HepG2 (cell line): ENCODE results near the gene NCOA4. TPM values are rescaled to one million over a fixed set of nuclear protein-coding genes. Genes with fewer than 3 reads are reported as not detected.

ENCODE experiments used
- ATAC-seq: fragments of 200-7000 bp; cut with Tn5 transposase; 3 replicates; pipeline ENCODE4 v1.9.1; 2020; ENCODE audit warnings: mild to moderate bottlenecking, moderate library complexity
- BruUV-seq: library from RNA; stranded (reverse); fragments of 400-500 nt; replicated peaks from 2 replicates; lab custom pipeline; 2021; lab: Mats Ljungman, UMichigan
- CTCF ChIA-PET: fragments of 300-600 bp; formaldehyde crosslinking; extraction: SDS; loops from one replicate; lab custom pipeline; 2021; ENCODE audit warnings: low total read pairs, inconsistent platforms, low intra/inter-chr PET ratio; lab: Yijun Ruan, JAX
- POLR2A ChIA-PET: fragments of 350-600 bp; sonication (Branson Sonifier 250); formaldehyde crosslinking; loops from one replicate; lab custom pipeline; 2020; ENCODE audit warnings: antibody characterized with exemption, inconsistent platforms; lab: Yijun Ruan, JAX
- DNase-seq: peaks from one replicate; pipeline ENCODE4 v3.0.0-alpha.2; 2015; ENCODE audit warnings: low spot score
- FAIRE-seq: peaks from 3 replicates; lab custom pipeline; 2011; peaks lifted over from hg19 to GRCh38; lab: Jason Lieb, UNC
- H2AFZ ChIP-seq: one replicate; pipeline ENCODE4 v1.6.1; 2011; ENCODE audit warnings: low read length, inconsistent platforms
- H3K27ac ChIP-seq: fragments of 300-600 bp; 3 replicates; pipeline ENCODE4 v1.8.0; 2011; ENCODE audit warnings: mixed run types, mild to moderate bottlenecking, mixed read lengths, low read length, inconsistent platforms; ENCODE audit not compliant: insufficient read depth; ENCODE audit errors: extremely low read length
- H3K27me3 ChIP-seq, 2 experiments: fragments of 200-600 bp in 1 of 2; 2 replicates in 1 of 2; 3 replicates in 1 of 2; pipeline versions ENCODE4 v1.6.0 to v1.8.0; 2011; ENCODE audit warnings: low read length in 2 of 2, mild to moderate bottlenecking in 2 of 2, moderate library complexity in 2 of 2, inconsistent platforms in 1 of 2; ENCODE audit not compliant: insufficient read depth in 2 of 2, control insufficient read depth in 1 of 2
- H3K36me3 ChIP-seq, 2 experiments: fragments of 200-600 bp in 1 of 2; replicated peaks in 1 of 2; 2 replicates in 1 of 2; 3 replicates in 1 of 2; pipeline versions ENCODE4 v1.5.1 to v1.8.0; 2011; ENCODE audit warnings: low read length in 2 of 2, inconsistent platforms in 1 of 2; ENCODE audit not compliant: insufficient read depth in 2 of 2, control insufficient read depth in 1 of 2
- H3K4me1 ChIP-seq: 2 replicates; pipeline ENCODE4 v1.5.1; 2012; ENCODE audit warnings: low read length, inconsistent platforms; ENCODE audit not compliant: insufficient read depth
- H3K4me2 ChIP-seq: 2 replicates; pipeline ENCODE4 v1.6.0; 2011; ENCODE audit warnings: low read depth, low read length, inconsistent platforms
- H3K4me3 ChIP-seq, 3 experiments: fragments of 200-600 bp in 1 of 3; sonication (generic), shearing (Covaris generic) in 1 of 3; replicated peaks in 1 of 3; 2 replicates each; pipeline ENCODE4 v1.5.1; 2011 to 2016; ENCODE audit warnings: low read length in 3 of 3, inconsistent platforms in 2 of 3, low read depth in 2 of 3, mild to moderate bottlenecking in 2 of 3, control low read depth in 1 of 3, mixed read lengths in 1 of 3; ENCODE audit not compliant: insufficient read depth in 1 of 3
- H3K79me2 ChIP-seq: one replicate; pipeline ENCODE4 v1.6.1; 2011; ENCODE audit warnings: low read length, inconsistent platforms; ENCODE audit not compliant: insufficient read depth
- H3K9ac ChIP-seq: 2 replicates; pipeline ENCODE4 v1.6.0; 2011; ENCODE audit warnings: mild to moderate bottlenecking, low read depth, low read length, inconsistent platforms; ENCODE audit not compliant: insufficient read depth
- H3K9me3 ChIP-seq: 2 replicates; pipeline ENCODE4 v1.5.1; 2012; ENCODE audit warnings: mild to moderate bottlenecking, low read length
- H4K20me1 ChIP-seq: 2 replicates; pipeline ENCODE4 v1.6.0; 2011; ENCODE audit warnings: inconsistent platforms, mild to moderate bottlenecking, low read length, moderate library complexity; ENCODE audit not compliant: insufficient read depth
- ARID4A ChIP-seq: sonication (generic); formaldehyde crosslinking; IDR thresholded peaks from 2 replicates; pipeline ENCODE4 v1.5.0; 2020; ENCODE audit warnings: mild to moderate bottlenecking, missing genetic modification reagents, borderline replicate concordance
- PAXIP1 ChIP-seq: sonication (generic); formaldehyde crosslinking; conservative IDR thresholded peaks from 2 replicates; pipeline ENCODE4 v1.4.0; 2020; ENCODE audit warnings: mild to moderate bottlenecking, missing genetic modification reagents, moderate library complexity
- RARA ChIP-seq: IDR thresholded peaks from 2 replicates; pipeline ENCODE4 v1.6.1; 2016; ENCODE audit warnings: missing genetic modification reagents, missing compliant biosample characterization
- SNAPC2 ChIP-seq: sonication (generic); formaldehyde crosslinking; IDR thresholded peaks from 2 replicates; pipeline ENCODE4 v1.8.1; 2022; ENCODE audit warnings: mild to moderate bottlenecking, missing genetic modification reagents
- TEF ChIP-seq: sonication (generic); formaldehyde crosslinking; IDR thresholded peaks from 2 replicates; pipeline ENCODE4 v1.5.0; 2020; ENCODE audit warnings: missing genetic modification reagents
- ZNF343 ChIP-seq: sonication (generic); formaldehyde crosslinking; IDR thresholded peaks from 2 replicates; pipeline ENCODE4 v1.4.0; 2020; ENCODE audit warnings: mild to moderate bottlenecking, missing genetic modification reagents
- ZNF546 ChIP-seq: sonication (generic); formaldehyde crosslinking; conservative IDR thresholded peaks from 2 replicates; pipeline ENCODE4 v1.8.1; 2023; ENCODE audit warnings: mild to moderate bottlenecking, missing genetic modification reagents
- ZNF652 ChIP-seq: IDR thresholded peaks from 2 replicates; pipeline ENCODE4 v1.6.1; 2016; ENCODE audit warnings: low read depth, borderline replicate concordance
- WGBS: methylation state at CpG from one replicate; pipeline ENCODE4 v1.1.6; 2017; ENCODE audit warnings: low lambda C conversion rate; 5-methylcytosine and 5-hydroxymethylcytosine counted together
- in situ Hi-C: cut with HindIII; loops from 2 replicates; pipeline ENCODE4 v1.10.0; 2017; ENCODE audit warnings: low pct_unique_long_range_greater_than_20kb; ENCODE audit not compliant: extremely low pct_ligation_motif_present
- intact Hi-C: fragments of 100-400 bp; cut with micrococcal nuclease; formaldehyde crosslinking; loops from one replicate; pipeline ENCODE4 v1.10.0; 2022; ENCODE audit not compliant: unreplicated experiment
- polyA plus RNA-seq, 8 experiments: library from polyadenylated mRNA; depleted of rRNA in 3 of 8; stranded (reverse) in 7 of 8; unstranded in 1 of 8; fragments of >200 nt; fragmentation: Illumina TruSeq in 4 of 8; extraction: Trizol in 4 of 8; gene quantifications; 2 replicates each; pipeline versions ENCODE4 v1.2.1 to v1.2.3, GENCODE V29; 2011 to 2016; ENCODE audit warnings: low read depth in 4 of 8, missing spikeins in 1 of 8, mixed read lengths in 1 of 8; ENCODE audit not compliant: insufficient read depth in 1 of 8
- total RNA-seq, 5 experiments: library from RNA; depleted of rRNA; stranded (reverse); fragments of >200 nt; fragmentation: Illumina TruSeq; extraction: Trizol; gene quantifications; 2 replicates each; pipeline ENCODE4 v1.2.3, GENCODE V29; 2016; ENCODE audit warnings: low read depth in 1 of 5

Gene NCOA4
- total and polyA plus RNA-seq, 2 of the 13 experiments (the other 11 are each of a cell fraction or from before 2014, with no cell fraction given) = 306 to 400 TPM

GRCh38 chr10:46053534-46054434 is 23.4 kb upstream of the NCOA4 start:
- in situ Hi-C loops = no loop called here
- Histone ChIP-seq H3K79me2 (no peaks in the 10 kb centered on the region), H3K9me3 (no peaks in the 10 kb centered on the region), H3K4me3 (no peak overlapping the region), H3K4me2 (peak overlapping the region; percentile 60), H3K27me3 (no peaks in the 10 kb centered on the region), H3K9ac (0 out of 2 replicates have a peak overlapping the region, but pooled peaks have one; percentile 11), H3K4me1 (peaks cover 62% of the 10 kb centered on the region), H3K36me3 (no peaks in the 10 kb centered on the region), H2AFZ (no peak overlapping the region), H4K20me1 (no peaks in the 10 kb centered on the region), H3K27ac (peak overlapping the region; percentile 75)
- BruUV-seq = no TSS peak
- FAIRE-seq (no peak), ATAC-seq (no peak), DNase-seq (no peak)
- ChIA-PET POLR2A (interaction anchor here (1.5 to 3.1 kb wide), 4 partner anchors 16 to 24 kb away, joined by 7 to 49 read pairs (median 24); partner anchors contain the start of gene NCOA4), CTCF (no interaction called here)
- 74% methylated on average over 9 of the region's 9 CpGs for WGBS
- intact Hi-C loops = loop anchor here (5.0 kb wide), 1 partner anchor 44 kb away; no protein-coding TSS in a partner anchor
- TF ChIP-seq TEF (CRISPR knock-in tag) (no peak), PAXIP1 (CRISPR knock-in tag) (peak; percentile 15; the same call in 1 of the 2 replicates), SNAPC2 (CRISPR knock-in tag) (no peak), ZNF546 (CRISPR knock-in tag) (no peak), ZNF652 (peak; percentile 72), ZNF343 (CRISPR knock-in tag) (0 out of 2 replicates have a peak, but pooled peaks have one; percentile 30), RARA (CRISPR knock-in tag) (no peak), ARID4A (CRISPR knock-in tag) (0 out of 2 replicates have a peak, but pooled peaks have one; percentile 15)
